Peyer's patch (tissue), 4 donors: ENCODE measurements around the gene PPFIBP2. TPM values are rescaled to one million over a fixed set of nuclear protein-coding genes. Genes with fewer than 3 reads are reported as not detected.
A peak's percentile ranks its signal among the peaks of the same experiment; 100 is the strongest.

Source experiments
- DNase-seq, 3 donors: peaks; one replicate each; pipeline ENCODE4 v3.0.0-alpha.2; 2017 to 2019
- H3K27ac ChIP-seq, 4 donors: fragments of 200-600 bp; sonication (generic); one replicate each; pipeline ENCODE4 v1.5.1; 2016 to 2019
- H3K27me3 ChIP-seq, 2 donors: fragments of 200-600 bp; sonication (generic); one replicate each; pipeline ENCODE4 v1.5.1; 2019
- H3K36me3 ChIP-seq, 3 donors: fragments of 200-600 bp; sonication (generic); one replicate each; pipeline ENCODE4 v1.5.1; 2016 to 2019
- H3K4me1 ChIP-seq, 4 donors: fragments of 200-600 bp; sonication (generic); one replicate each; pipeline ENCODE4 v1.5.1; 2016 to 2019
- H3K4me3 ChIP-seq, 4 donors: fragments of 200-600 bp; sonication (generic); 1 replicate in 3 of 4; 2 replicates in 1 of 4; pipeline ENCODE4 v1.5.1; 2016 to 2019; ENCODE audit warnings: mild to moderate bottlenecking in 1 of 4
- H3K9me3 ChIP-seq, 4 donors: fragments of 200-600 bp; sonication (generic); one replicate each; pipeline ENCODE4 v1.5.1; 2016 to 2019; ENCODE audit warnings: mild to moderate bottlenecking in 1 of 4
- POLR2A ChIP-seq, 2 donors: fragments of 450-650 bp; IDR thresholded peaks; one replicate each; pipeline ENCODE4 v1.5.1; 2017; ENCODE audit warnings: antibody characterized with exemption in 2 of 2, mild to moderate bottlenecking in 2 of 2, moderate library complexity in 2 of 2
- total RNA-seq, 4 donors: library from RNA; depleted of rRNA; stranded (reverse); fragments of >200 nt; gene quantifications; one replicate each; pipeline ENCODE4 v1.1.0, GENCODE V29; 2016
- TF ChIP-seq, protein P1 (sequence below), 6 experiments: fragments of 450-650 bp in 4 of 6; fragments of 200-600 bp in 2 of 6; sonication (generic) in 1 of 6; IDR thresholded peaks; one replicate each; pipeline ENCODE4 v1.5.1; 2017 to 2019; ENCODE audit warnings: antibody characterized with exemption in 6 of 6, mild to moderate bottlenecking in 3 of 6, moderate library complexity in 1 of 6

The PPFIBP2 gene
- total RNA-seq, 4 donors from 2014 or later = 74.6 to 245 (median 148) TPM

DNA sequence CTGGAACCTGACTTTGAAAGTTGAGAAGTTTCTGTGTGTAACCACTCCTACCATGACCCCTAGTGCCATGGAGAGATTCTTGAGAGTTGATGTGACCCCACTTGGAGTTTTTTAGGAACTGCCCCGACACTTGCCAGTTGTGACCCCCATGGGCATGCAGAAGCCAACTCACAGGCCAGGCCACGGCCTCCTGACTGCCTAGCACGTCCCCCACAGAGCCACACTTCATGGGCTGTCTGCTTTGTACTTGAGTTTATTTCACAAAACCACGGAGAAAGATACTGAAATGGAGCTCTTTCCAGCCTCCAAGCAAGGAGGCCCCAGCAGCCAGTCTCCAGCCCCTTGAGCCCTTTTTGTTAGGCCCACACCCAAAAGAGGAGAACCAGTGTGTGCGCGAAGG is 151.1 kb downstream of the PPFIBP2 start:
- TF ChIP-seq, protein P1, sequence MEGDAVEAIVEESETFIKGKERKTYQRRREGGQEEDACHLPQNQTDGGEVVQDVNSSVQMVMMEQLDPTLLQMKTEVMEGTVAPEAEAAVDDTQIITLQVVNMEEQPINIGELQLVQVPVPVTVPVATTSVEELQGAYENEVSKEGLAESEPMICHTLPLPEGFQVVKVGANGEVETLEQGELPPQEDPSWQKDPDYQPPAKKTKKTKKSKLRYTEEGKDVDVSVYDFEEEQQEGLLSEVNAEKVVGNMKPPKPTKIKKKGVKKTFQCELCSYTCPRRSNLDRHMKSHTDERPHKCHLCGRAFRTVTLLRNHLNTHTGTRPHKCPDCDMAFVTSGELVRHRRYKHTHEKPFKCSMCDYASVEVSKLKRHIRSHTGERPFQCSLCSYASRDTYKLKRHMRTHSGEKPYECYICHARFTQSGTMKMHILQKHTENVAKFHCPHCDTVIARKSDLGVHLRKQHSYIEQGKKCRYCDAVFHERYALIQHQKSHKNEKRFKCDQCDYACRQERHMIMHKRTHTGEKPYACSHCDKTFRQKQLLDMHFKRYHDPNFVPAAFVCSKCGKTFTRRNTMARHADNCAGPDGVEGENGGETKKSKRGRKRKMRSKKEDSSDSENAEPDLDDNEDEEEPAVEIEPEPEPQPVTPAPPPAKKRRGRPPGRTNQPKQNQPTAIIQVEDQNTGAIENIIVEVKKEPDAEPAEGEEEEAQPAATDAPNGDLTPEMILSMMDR (IDR thresholded peaks at IDR 0.05) = no peak
- TF ChIP-seq POLR2A (IDR thresholded peaks at IDR 0.05) = no peak
- H3K27ac ChIP-seq = no peak overlapping the region
- H3K9me3 ChIP-seq = no peaks in the 10 kb centered on the region
- peaks cover 0 to 12% (median 0%) of the 10 kb centered on the region in 3 donors for H3K36me3 ChIP-seq
- no peak overlapping the region for H3K4me3 ChIP-seq
- no peak for DNase-seq
- no peaks in the 10 kb centered on the region for H3K27me3 ChIP-seq
- H3K4me1 ChIP-seq = no peaks in the 10 kb centered on the region

DNA sequence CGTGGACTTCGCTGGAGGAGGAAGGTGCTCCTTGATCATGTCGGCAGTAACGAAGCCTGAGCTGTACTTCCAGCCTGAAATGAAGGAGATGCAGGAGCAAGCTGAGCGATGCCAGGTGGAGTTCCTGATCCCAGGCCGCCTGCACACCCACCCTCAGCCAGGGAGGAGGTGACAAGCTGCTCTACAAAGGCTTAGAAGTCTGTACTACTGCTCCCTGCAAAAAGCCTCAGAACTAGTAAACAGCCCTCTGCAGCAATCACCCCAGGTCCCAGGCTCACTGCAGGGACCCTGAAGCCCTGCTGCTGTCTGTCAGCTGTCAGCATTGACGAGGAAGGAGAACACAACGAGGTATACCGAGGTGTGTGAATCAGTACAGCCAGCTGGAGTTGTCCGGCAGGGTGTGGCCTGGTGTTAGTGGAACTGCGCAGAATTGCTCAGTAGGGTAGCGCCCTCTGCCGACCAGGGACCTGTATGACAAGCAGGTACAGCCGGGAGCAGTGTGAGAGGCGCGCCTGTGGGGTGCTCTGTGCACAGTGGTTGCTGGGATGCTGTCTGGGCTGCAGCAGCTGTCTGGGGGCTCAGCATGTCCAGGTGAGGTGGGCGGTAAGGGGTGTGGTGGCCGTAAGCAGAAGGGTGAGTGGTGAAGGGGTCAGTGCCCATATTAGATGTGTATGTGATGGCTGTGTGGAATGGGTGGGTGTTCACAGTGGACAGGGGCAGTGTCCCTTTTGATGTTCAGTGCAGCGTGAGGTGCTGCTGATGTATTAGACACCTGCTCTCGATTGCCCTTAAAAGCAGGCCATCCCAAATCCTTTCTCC is 151.9 kb downstream of the PPFIBP2 start:
- Histone ChIP-seq H3K4me1 (no peaks in the 10 kb centered on the region), H3K27me3 (no peaks in the 10 kb centered on the region), H3K27ac (no peak overlapping the region), H3K9me3 (no peaks in the 10 kb centered on the region), H3K36me3 (peaks cover 0 to 12% (median 0%) of the 10 kb centered on the region in 3 donors), H3K4me3 (no peak overlapping the region)
- TF ChIP-seq POLR2A (IDR thresholded peaks at IDR 0.05) = no peak
- TF ChIP-seq, protein P1 (IDR thresholded peaks at IDR 0.05) = peak; percentile 56 to 96 (median 88)
- DNase-seq = peak; percentile 78 to 94 (median 93)

DNA sequence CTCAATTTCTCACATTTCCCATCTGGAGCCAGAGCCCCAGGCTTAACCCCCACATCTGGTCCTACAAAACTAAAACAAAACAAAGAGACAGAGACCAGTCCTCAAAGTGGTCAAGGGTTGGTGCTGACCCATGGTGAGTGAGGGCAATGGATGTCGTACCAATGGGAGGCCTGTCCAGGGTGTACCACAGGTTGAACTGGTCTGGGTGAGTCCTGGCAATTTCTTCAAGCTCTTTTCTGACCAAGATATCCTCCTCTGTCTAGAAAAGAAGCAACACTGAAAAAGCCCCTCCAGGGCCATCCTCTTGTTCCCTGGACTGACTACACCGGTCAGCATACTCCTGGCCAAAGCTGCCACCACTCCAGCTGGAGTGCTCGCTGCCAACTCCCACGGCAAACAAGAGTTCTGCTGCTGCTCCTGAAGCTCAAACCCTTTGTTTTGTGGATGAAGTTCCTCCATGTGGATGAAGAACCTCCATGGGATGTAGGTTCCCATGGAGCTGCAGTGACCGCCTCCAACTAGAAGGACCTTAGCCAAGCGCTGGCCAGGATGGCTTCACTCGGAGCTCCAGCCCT is 152.6 kb downstream of the PPFIBP2 start:
- Histone ChIP-seq H3K27ac (no peak overlapping the region), H3K36me3 (peaks cover 0 to 12% (median 0%) of the 10 kb centered on the region in 3 donors), H3K4me1 (no peaks in the 10 kb centered on the region), H3K9me3 (no peaks in the 10 kb centered on the region), H3K27me3 (no peaks in the 10 kb centered on the region), H3K4me3 (no peak overlapping the region)
- no peak for TF ChIP-seq POLR2A (IDR thresholded peaks at IDR 0.05)
- TF ChIP-seq, protein P1 (IDR thresholded peaks at IDR 0.05) = no peak
- no peak for DNase-seq

DNA sequence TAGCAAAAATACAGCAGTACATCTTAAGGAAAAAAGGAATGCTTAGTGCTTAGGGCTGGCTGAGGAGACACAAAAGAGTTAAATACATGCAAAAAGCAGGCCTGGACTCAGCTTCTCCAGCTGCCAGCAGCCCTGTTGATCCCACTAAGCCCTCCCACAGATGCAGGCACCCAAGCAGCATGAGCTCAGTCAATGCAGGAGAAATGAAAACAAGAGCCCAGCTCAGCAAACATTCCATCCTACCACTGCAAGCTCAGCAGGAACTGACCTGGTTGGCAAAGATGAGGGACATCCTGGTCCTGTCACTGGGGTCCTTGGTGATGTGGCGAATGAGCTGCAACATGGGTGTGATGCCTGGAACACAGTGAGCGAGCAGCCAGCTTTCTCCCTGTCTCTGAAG is 153.7 kb downstream of the PPFIBP2 start:
- no peak overlapping the region for H3K4me3 ChIP-seq
- H3K9me3 ChIP-seq = no peaks in the 10 kb centered on the region
- no peaks in the 10 kb centered on the region for H3K27me3 ChIP-seq
- no peaks in the 10 kb centered on the region for H3K4me1 ChIP-seq
- TF ChIP-seq, protein P1 (IDR thresholded peaks at IDR 0.05) = no peak
- DNase-seq = no peak
- H3K27ac ChIP-seq = no peak overlapping the region
- H3K36me3 ChIP-seq = peaks cover 0 to 12% (median 0%) of the 10 kb centered on the region in 3 donors

DNA sequence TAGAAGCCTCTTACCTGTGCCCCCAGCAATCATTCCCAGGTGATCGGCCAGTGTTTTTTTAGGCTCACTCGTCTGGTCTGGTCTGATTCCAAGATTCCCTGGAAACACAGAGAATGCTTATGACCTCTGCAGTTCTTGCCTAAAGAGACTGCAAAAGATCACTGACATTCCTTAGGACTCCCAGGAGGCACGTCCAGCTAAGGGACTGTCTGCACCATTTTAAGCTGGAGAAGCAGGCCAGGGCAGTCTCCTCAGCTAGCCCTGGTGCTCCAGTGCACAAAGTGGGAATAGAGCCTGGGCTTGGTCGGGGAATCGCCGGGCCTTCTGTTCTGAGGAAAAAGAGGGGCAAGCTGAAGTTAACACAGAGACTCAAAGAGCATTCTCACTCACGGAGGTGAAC is 154.7 kb downstream of the PPFIBP2 start:
- H3K36me3 ChIP-seq = peaks cover 0 to 12% (median 0%) of the 10 kb centered on the region in 3 donors
- DNase-seq = no peak
- no peaks in the 10 kb centered on the region for H3K9me3 ChIP-seq
- peaks cover 0 to 9% (median 6%) of the 10 kb centered on the region in 4 donors for H3K4me1 ChIP-seq
- TF ChIP-seq, protein P1 (IDR thresholded peaks at IDR 0.05) = no peak
- TF ChIP-seq POLR2A (IDR thresholded peaks at IDR 0.05) = no peak
- H3K27ac ChIP-seq = no peak overlapping the region
- H3K27me3 ChIP-seq = no peaks in the 10 kb centered on the region
- no peak overlapping the region for H3K4me3 ChIP-seq
